Keratinocyte (primary cell): ENCODE results near the gene CLEC19A. TPM values are rescaled to one million over a fixed set of nuclear protein-coding genes. Genes with fewer than 3 reads are reported as not detected.

Source experiments
- DNase-seq: peaks from one replicate; pipeline ENCODE4 v3.0.0-alpha.2; 2011; ENCODE audit warnings: low read depth, missing footprints, low spot score
- FAIRE-seq: peaks from 2 replicates; lab custom pipeline; 2011; peaks lifted over from hg19 to GRCh38; lab: Jason Lieb, UNC
- H2AFZ ChIP-seq: 2 replicates; pipeline ENCODE4 v1.6.0; 2012; ENCODE audit warnings: low read length, control low read depth, inconsistent platforms; ENCODE audit not compliant: control insufficient read depth
- H3K27ac ChIP-seq: 2 replicates; pipeline ENCODE4 v1.5.1; 2011; ENCODE audit warnings: low read length; ENCODE audit not compliant: control insufficient read depth, insufficient read depth
- H3K27me3 ChIP-seq: 3 replicates; pipeline ENCODE4 v1.6.0; 2011; ENCODE audit warnings: low read length; ENCODE audit not compliant: control insufficient read depth, insufficient read depth; ENCODE audit errors: extremely low read depth
- H3K36me3 ChIP-seq, 2 experiments: 2 replicates in 1 of 2; 3 replicates in 1 of 2; pipeline ENCODE4 v1.5.1; 2011; ENCODE audit warnings: low read length in 2 of 2, mild to moderate bottlenecking in 1 of 2; ENCODE audit not compliant: control insufficient read depth in 2 of 2, insufficient read depth in 2 of 2; ENCODE audit errors: extremely low read depth in 1 of 2
- H3K4me1 ChIP-seq: 3 replicates; pipeline ENCODE4 v1.5.1; 2011; ENCODE audit warnings: low read length; ENCODE audit not compliant: control insufficient read depth, insufficient read depth; ENCODE audit errors: extremely low read depth
- H3K4me2 ChIP-seq: 3 replicates; pipeline ENCODE4 v1.6.0; 2011; ENCODE audit warnings: low read depth, low read length; ENCODE audit not compliant: control insufficient read depth, insufficient read depth; ENCODE audit errors: extremely low read depth
- H3K4me3 ChIP-seq, 3 experiments: fragments of 200-600 bp in 1 of 3; sonication (generic) in 1 of 3; 2 replicates in 2 of 3; 3 replicates in 1 of 3; pipeline ENCODE4 v1.5.1; 2011 to 2016; ENCODE audit warnings: low read length in 3 of 3, mild to moderate bottlenecking in 3 of 3, control low read depth in 2 of 3, inconsistent platforms in 1 of 3, low read depth in 1 of 3, mixed read lengths in 1 of 3, mixed run types in 1 of 3, moderate library complexity in 1 of 3; ENCODE audit not compliant: control insufficient read depth in 2 of 3, insufficient read depth in 2 of 3; ENCODE audit errors: extremely low read depth in 1 of 3
- H3K79me2 ChIP-seq: 2 replicates; pipeline ENCODE4 v1.6.0; 2012; ENCODE audit warnings: low read length; ENCODE audit not compliant: control insufficient read depth, insufficient read depth
- H3K9ac ChIP-seq: 3 replicates; pipeline ENCODE4 v1.6.0; 2011; ENCODE audit warnings: low read length; ENCODE audit not compliant: control insufficient read depth, insufficient read depth; ENCODE audit errors: extremely low read depth
- H3K9me1 ChIP-seq: 3 replicates; pipeline ENCODE4 v1.6.0; 2011; ENCODE audit warnings: low read length; ENCODE audit not compliant: control insufficient read depth, insufficient read depth; ENCODE audit errors: extremely low read depth
- H3K9me3 ChIP-seq: 2 replicates; pipeline ENCODE4 v1.5.1; 2012; ENCODE audit warnings: low read depth, low read length; ENCODE audit not compliant: control insufficient read depth
- H4K20me1 ChIP-seq: 3 replicates; pipeline ENCODE4 v1.6.0; 2011; ENCODE audit warnings: low read length; ENCODE audit not compliant: control insufficient read depth, insufficient read depth; ENCODE audit errors: extremely low read depth
- EZH2 ChIP-seq: IDR thresholded peaks from one replicate; pipeline ENCODE4 v1.6.1; 2012; ENCODE audit warnings: inconsistent platforms, mild to moderate bottlenecking, low read length, moderate library complexity
- dilution Hi-C: fragments of 300-500 bp; cut with MboI; formaldehyde crosslinking; loops from one replicate; pipeline ENCODE4 v1.7.0; 2020; ENCODE audit warnings: low sequenced_read_pairs; ENCODE audit not compliant: extremely low pct_ligation_motif_present
- polyA plus RNA-seq, 5 experiments: library from polyadenylated mRNA; depleted of rRNA in 3 of 5; stranded (reverse) in 3 of 5; stranded (forward) in 1 of 5; unstranded in 1 of 5; fragments of >200 nt; gene quantifications; 1 replicate in 1 of 5; 2 replicates in 3 of 5; 3 replicates in 1 of 5; pipeline versions ENCODE4 v1.2.1 to v1.2.3, GENCODE V29; 2011 to 2012; ENCODE audit warnings: missing spikeins in 2 of 5, low read depth in 1 of 5, low replicate concordance in 1 of 5
- TF ChIP-seq, protein P1 (sequence below), 3 experiments: IDR thresholded peaks in 1 of 3; conservative IDR thresholded peaks in 1 of 3; optimal IDR thresholded peaks in 1 of 3; 2 replicates in 2 of 3; 3 replicates in 1 of 3; pipeline versions ENCODE3 to v1.5.1; 2011; ENCODE audit warnings: low read length in 3 of 3, mild to moderate bottlenecking in 3 of 3, moderate library complexity in 2 of 3, control low read depth in 1 of 3, inconsistent platforms in 1 of 3; ENCODE audit not compliant: insufficient read depth in 2 of 3; ENCODE audit errors: extremely low read depth in 1 of 3

CLEC19A gene
- polyA plus RNA-seq, 1 donor (not counting 4 experiments of a cell fraction or from before 2014, with no cell fraction given): not detected

- H3K4me2 ChIP-seq: no peak overlapping the region
- TF ChIP-seq EZH2: no peak
- TF ChIP-seq, protein P1, sequence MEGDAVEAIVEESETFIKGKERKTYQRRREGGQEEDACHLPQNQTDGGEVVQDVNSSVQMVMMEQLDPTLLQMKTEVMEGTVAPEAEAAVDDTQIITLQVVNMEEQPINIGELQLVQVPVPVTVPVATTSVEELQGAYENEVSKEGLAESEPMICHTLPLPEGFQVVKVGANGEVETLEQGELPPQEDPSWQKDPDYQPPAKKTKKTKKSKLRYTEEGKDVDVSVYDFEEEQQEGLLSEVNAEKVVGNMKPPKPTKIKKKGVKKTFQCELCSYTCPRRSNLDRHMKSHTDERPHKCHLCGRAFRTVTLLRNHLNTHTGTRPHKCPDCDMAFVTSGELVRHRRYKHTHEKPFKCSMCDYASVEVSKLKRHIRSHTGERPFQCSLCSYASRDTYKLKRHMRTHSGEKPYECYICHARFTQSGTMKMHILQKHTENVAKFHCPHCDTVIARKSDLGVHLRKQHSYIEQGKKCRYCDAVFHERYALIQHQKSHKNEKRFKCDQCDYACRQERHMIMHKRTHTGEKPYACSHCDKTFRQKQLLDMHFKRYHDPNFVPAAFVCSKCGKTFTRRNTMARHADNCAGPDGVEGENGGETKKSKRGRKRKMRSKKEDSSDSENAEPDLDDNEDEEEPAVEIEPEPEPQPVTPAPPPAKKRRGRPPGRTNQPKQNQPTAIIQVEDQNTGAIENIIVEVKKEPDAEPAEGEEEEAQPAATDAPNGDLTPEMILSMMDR (optimal IDR thresholded peaks at IDR 0.05 in 1 of 3, IDR thresholded peaks at IDR 0.05 in 1 of 3, conservative IDR thresholded peaks at IDR 0.05 in 1 of 3; ENCODE audit: extremely low read depth in 1 of 3, insufficient read depth in 2 of 3, low read length in 3 of 3): no peak
- H3K4me1 ChIP-seq: no peaks in the 10 kb centered on the region
- H3K36me3 ChIP-seq: no peaks in the 10 kb centered on the region
- no peak for DNase-seq
- H3K27me3 ChIP-seq: peaks cover 10% of the 10 kb centered on the region
- dilution Hi-C loops: no loop called here
- H4K20me1 ChIP-seq: no peaks in the 10 kb centered on the region
- no peak overlapping the region for H2AFZ ChIP-seq
- H3K9ac ChIP-seq: no peak overlapping the region
- H3K9me1 ChIP-seq: no peaks in the 10 kb centered on the region
- H3K79me2 ChIP-seq: no peaks in the 10 kb centered on the region
- no peak for FAIRE-seq
- no peak overlapping the region for H3K27ac ChIP-seq
- no peaks in the 10 kb centered on the region for H3K9me3 ChIP-seq
- H3K4me3 ChIP-seq: no peak overlapping the region
Observed at GRCh38 chr16:19344224-19344801, 58.8 kb downstream of the CLEC19A start.

- no peak overlapping the region for H2AFZ ChIP-seq
- H3K4me1 ChIP-seq: no peaks in the 10 kb centered on the region
- no peak overlapping the region for H3K4me2 ChIP-seq
- no peak for FAIRE-seq
- no peak for TF ChIP-seq EZH2
- TF ChIP-seq, protein P1 (optimal IDR thresholded peaks at IDR 0.05 in 1 of 3, IDR thresholded peaks at IDR 0.05 in 1 of 3, conservative IDR thresholded peaks at IDR 0.05 in 1 of 3; ENCODE audit: extremely low read depth in 1 of 3, insufficient read depth in 2 of 3, low read length in 3 of 3): no peak
- H3K79me2 ChIP-seq: no peaks in the 10 kb centered on the region
- peaks cover 10% of the 10 kb centered on the region for H3K27me3 ChIP-seq
- dilution Hi-C loops: no loop called here
- no peak overlapping the region for H3K9ac ChIP-seq
- no peak overlapping the region for H3K27ac ChIP-seq
- no peak overlapping the region for H3K4me3 ChIP-seq
- no peaks in the 10 kb centered on the region for H3K9me1 ChIP-seq
- no peak for DNase-seq
- no peaks in the 10 kb centered on the region for H3K36me3 ChIP-seq
- no peaks in the 10 kb centered on the region for H3K9me3 ChIP-seq
- H4K20me1 ChIP-seq: no peaks in the 10 kb centered on the region
Observed at GRCh38 chr16:19344980-19345379, 59.4 kb downstream of the CLEC19A start.
